ENCODE measurements around the gene TTR.

TTR gene

DNA sequence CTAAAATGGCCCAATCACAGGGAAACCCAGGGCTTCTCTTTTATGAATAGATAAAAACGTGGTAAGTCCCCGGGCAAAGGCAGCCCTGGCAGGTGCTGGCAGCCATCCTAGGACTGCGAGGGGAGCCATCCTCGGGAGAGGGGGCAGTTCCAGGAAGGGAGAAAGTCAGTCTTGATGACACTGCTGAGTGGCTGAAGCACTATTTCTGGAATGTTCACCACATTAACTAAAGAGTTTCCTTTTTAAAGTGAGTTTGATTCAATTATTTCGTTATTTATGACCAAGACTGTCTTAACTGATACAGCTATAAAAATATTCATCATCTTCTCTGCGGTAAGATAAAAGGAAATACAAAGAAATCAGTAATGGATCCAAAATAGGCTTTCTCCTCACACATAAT lies 20.4 kb downstream of the TTR start:
- FAIRE-seq (no peak), DNase-seq (ENCODE audit: insufficient read length, low spot score) (no peak)

GRCh38 chr18:31614044-31614443 lies 22.4 kb downstream of the TTR start:
- DNase-seq (ENCODE audit: insufficient read length, low spot score) = no peak
- no peak for FAIRE-seq

DNA sequence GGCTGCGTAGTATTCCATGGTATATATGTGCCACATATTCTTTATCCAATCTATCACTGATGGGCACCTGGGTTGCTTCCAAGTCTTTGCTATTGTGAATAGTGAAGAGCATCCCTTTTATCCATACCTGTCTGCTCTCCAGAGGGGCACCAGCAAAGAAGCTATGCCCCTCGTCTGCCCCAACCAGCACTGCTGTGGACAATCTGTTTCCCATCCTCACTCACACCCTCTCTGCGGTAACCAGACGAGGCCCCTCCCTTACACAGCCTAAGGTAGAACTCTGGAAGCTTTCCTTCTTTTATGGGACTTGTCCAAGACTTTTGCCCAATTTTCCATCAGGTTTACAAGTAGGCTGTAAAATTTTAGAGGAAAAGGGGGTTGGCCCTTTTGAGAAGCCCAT lies 24.9 kb downstream of the TTR start:
- DNase-seq (ENCODE audit: insufficient read length, low spot score) = no peak
- FAIRE-seq = no peak

- DNase-seq (ENCODE audit: insufficient read length, low spot score) = no peak
- FAIRE-seq = no peak
Measured at GRCh38 chr18:31617031-31617717, 25.5 kb downstream of the TTR start.

DNA sequence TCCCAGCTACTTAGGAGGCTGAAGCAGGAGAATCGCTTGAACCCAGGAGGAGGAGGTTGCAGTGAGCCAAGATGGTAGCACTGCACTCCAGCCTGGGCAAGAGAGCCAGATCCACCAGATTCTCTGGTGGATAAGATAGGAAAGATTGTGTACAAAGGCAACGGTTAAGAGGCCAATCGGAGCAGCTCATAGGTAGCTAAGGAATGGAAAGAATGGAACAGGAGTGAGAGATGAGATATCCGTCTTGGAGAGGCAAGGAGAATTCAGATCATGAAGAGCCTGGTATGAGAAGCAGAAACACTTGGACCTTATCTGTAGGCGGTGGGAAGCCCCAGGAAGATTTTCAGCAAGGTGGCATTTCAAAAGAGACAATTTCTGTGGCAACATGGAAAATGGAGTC lies 27.1 kb downstream of the TTR start:
- no peak for DNase-seq (ENCODE audit: insufficient read length, low spot score)
- no peak for FAIRE-seq

GRCh38 chr18:31619291-31619690 lies 27.6 kb downstream of the TTR start:
- no peak for DNase-seq (ENCODE audit: insufficient read length, low spot score)
- no peak for FAIRE-seq

- FAIRE-seq (no peak), DNase-seq (ENCODE audit: insufficient read length, low spot score) (no peak)
Measured at GRCh38 chr18:31624892-31625640, 33.4 kb downstream of the TTR start.

GRCh38 chr18:31626409-31626808 lies 34.7 kb downstream of the TTR start:
- FAIRE-seq = no peak
- no peak for DNase-seq (ENCODE audit: insufficient read length, low spot score)

DNA sequence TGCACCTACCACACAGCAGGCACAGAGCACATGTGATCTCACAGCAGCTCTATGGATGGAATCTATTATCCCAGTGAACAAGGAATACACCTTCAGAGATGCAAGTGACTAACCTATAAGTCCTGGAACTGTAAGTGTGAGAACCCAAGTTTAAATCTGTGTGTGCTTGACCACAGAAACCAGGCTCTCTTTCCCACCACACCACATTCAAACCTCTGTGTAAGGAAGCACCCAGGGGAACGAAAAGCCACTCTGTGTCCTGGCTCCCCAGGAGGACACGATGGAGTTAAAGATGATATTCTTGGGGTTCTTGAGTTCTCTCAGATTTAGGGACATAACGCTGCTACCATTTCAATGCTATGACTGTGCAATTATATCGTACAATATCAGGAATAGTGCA lies 38.9 kb downstream of the TTR start:
- DNase-seq (ENCODE audit: insufficient read length, low spot score) (no peak), FAIRE-seq (no peak)

- DNase-seq (ENCODE audit: insufficient read length, low spot score) = no peak
- FAIRE-seq = no peak
Measured at GRCh38 chr18:31631526-31631925, 39.8 kb downstream of the TTR start.

- DNase-seq (ENCODE audit: insufficient read length, low spot score) = no peak
Measured at GRCh38 chr18:31632356-31632755, 40.7 kb downstream of the TTR start.

DNA sequence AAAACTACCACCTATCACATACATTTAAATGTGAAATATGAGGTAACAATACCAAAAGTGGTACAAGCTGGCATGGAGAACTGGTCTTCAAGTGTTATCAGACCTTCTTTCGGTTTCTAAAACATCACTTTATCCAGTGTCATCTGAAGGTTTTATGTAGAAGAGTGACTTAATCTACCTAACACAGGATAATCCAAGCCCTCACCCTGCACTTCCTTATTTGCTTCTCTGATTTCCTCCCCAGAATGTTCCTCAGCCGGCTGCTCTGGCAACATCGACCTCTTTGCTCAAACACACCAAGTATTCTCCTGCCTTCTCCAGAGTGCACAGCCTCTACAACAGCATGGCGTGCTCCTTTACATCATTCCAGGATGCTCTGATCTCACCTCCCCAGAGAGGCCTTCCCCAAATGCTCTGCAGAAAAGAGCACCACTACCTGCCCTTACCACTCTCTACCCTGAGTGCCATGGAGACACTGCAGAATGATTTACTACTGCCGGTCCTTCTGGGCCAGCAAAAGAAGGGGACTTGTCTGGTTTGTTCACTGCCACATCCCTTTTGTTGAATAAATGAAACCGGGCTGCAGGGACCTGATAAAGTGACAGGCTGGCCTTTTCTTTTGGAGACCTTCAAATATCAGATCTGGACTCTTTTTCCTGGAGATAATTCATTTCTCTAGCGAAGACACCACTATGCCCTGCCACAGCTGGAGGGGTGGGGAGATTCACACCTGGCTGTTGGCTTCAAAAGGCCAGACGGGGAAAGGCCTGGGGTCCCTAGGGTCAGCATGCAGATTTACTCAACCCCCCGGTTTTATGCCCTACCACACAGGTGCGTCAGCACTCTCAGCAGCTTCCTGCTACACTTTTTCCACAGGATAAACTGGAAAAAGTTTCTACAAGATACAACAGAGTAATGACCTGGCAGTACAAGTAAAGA lies 42.0 kb downstream of the TTR start:
- no peak for FAIRE-seq
- DNase-seq (ENCODE audit: insufficient read length, low spot score) = no peak

More at GRCh38 chr18:31632356-31632755, 40.7 kb downstream of the TTR start:
- FAIRE-seq = no peak

DNA sequence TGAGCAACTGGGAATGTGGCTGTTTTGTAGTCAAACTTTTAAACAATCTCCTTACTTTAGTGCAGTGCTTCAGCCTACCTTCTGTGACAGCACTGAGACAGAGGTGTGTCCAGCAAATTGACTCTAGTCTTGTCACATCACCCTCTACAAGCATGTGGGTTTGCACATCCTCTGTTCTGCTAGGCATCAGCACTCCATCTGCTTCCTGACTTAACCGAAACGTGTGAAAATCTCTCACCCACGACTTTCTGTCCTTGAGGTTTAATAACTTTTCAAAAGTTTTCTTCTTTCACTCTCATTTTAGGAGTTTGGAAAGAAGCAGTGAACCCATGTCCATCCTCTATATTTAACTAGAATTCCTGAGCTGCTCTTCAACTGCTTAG lies 42.6 kb downstream of the TTR start:
- FAIRE-seq = no peak
- no peak for DNase-seq (ENCODE audit: insufficient read length, low spot score)

DNA sequence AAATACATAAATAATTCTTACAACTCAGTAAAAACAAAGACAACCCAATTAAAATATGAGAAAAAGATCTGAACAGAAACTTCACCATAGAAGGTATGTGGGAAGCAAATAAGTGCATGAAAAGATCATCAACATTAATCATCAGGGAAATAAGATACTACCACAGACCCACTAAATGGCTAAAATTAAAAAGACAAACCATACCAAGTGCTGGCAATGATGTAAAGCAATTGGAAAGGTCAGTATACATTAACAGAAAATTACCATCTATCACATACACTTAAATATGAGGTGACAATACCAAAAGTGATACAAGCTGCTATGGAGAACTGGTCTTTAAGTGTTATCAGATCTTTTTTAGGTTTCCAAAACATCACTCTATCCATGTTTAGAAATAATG lies 44.7 kb downstream of the TTR start:
- DNase-seq (ENCODE audit: insufficient read length, low spot score) (no peak), FAIRE-seq (no peak)

GRCh38 chr18:31637445-31637844 lies 45.8 kb downstream of the TTR start:
- no peak for FAIRE-seq
- no peak for DNase-seq (ENCODE audit: insufficient read length, low spot score)

DNA sequence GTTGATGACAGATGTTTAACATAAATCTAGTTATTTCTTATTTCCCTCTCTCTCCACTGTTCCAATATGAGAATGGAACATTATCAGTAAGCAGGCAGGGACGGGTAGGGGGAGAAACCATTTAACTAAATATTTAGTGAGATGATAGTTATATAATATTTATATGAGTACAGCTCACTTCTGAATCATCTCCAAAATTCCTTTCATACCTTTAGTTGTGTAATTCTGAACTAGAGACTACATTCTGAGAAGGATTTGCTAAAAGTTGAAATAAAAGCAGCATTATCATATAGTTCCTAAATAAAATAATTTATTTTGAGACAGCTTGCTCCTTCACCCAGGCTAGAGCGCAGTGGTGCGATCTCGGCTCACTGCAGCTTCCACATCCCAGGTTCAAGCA lies 51.3 kb downstream of the TTR start:
- DNase-seq (ENCODE audit: insufficient read length, low spot score) (no peak), FAIRE-seq (no peak)

GRCh38 chr18:31645411-31645810 lies 53.7 kb downstream of the TTR start:
- DNase-seq (ENCODE audit: insufficient read length, low spot score) (no peak), FAIRE-seq (no peak)

DNA sequence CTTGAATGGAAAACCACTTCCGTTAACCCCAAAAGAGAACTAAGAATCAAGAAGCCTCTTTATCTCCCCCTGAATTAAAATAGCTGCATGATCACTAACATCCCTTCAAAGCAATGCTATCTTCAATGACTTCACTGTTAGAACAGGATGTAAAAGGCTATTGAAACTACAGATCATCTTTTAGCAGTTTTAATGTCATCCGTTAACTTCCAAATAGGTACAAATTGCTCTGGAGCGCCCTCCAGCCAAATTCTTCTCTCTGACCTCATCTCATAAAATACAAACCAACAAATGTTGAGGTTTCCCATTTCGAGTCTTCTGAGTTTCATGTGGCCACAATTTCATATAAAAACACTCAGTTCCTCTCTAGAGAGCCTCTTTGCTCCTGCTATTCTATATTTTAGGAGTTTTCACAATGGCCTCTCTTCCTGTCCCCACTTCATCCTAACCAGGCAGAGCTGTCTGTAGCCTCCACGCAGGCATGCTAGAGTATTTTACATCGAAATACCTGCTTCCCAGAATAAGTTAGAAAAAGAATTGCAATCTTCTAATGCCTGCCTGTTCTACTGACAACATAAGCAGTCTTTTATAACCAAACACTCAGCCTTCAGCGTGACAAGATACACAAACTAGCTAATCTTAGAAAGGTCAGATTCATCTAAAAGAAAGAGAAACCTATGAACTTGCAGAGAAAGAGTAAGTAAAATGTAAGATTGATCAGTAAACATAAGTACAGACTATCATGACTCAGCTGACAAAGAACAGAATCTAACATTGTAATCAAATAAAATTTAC lies 54.9 kb downstream of the TTR start:
- DNase-seq (ENCODE audit: insufficient read length, low spot score) (no peak), FAIRE-seq (no peak)

DNA sequence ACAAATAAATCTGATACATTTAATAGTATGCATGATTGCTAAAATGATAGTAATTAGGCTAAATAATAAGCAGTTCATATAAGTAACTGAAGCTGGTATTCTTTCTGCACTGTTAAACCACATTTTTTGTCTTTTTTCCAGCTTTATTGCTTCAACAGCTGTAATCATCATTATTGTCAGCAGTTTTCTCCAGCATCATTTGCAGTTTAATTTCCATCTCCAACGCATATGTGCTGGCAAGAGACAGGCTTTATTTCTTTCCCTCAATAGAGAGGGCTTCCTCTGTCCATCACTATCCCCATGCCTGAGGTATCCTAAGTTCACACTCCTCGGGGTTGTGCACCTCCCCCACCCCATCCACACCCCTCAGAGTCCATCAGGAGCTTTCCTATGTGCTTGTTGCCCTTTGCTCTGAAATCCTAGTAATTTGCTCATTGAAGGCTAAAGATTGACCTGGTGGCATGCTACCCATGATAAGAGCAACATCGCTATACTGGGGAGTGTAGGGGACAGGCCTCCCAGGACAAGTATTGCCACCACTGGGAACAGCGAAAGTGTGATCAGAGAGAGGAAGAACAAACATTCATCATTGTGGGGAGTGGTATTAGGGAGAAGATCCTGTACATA lies 55.6 kb downstream of the TTR start:
- FAIRE-seq (no peak), DNase-seq (ENCODE audit: insufficient read length, low spot score) (no peak)
